Activated CD4-positive, CD25-positive, alpha-beta regulatory T cell (primary cell): Measurements from ENCODE around the gene CXCL11.
"Not testable (repeated sequence)": the region's sequence is repeated elsewhere in the genome, so short reads cannot be mapped to it uniquely, and the experiment has no call there.

Experiments used
- DNase-seq, 4 experiments: peaks; one replicate each; lab custom pipeline; 2025; lab: John Stamatoyannopoulos, UW

The CXCL11 gene

GRCh38 chr4:76000279-76000678 is 35.6 kb downstream of the CXCL11 start:
- no peak for DNase-seq

- DNase-seq, result not testable (repeated sequence)
These were observed 37.2 kb downstream of the CXCL11 start for GRCh38 chr4:75998525-75999147.

GRCh38 chr4:75997946-75998345 is 37.9 kb downstream of the CXCL11 start:
- DNase-seq, result no peak

- DNase-seq, result no peak
These were observed 38.8 kb downstream of the CXCL11 start for GRCh38 chr4:75997081-75997480.

- DNase-seq, result no peak
These were observed 40.1 kb downstream of the CXCL11 start for GRCh38 chr4:75995727-75996126.

- DNase-seq, result no peak
These were observed 43.4 kb downstream of the CXCL11 start for GRCh38 chr4:75992462-75992861.

- no peak for DNase-seq
These were observed 45.9 kb downstream of the CXCL11 start for GRCh38 chr4:75989846-75990528.

- no peak for DNase-seq
These were observed 50.8 kb downstream of the CXCL11 start for GRCh38 chr4:75985116-75985515.
